DMS53 treated with DMSO at 0.1 percent for 48 hours (cell line): ENCODE measurements around the gene GRIK1.

Experiments
- DNase-seq: peaks from one replicate; lab custom pipeline; 2025; ENCODE audit not compliant: unreplicated experiment; lab: John Stamatoyannopoulos, UW

The GRIK1 gene

GRCh38 chr21:29647353-29647781 is 292.4 kb downstream of the GRIK1 start:
- DNase-seq, result no peak

GRCh38 chr21:29645666-29646553 is 293.9 kb downstream of the GRIK1 start:
- no peak for DNase-seq

DNA sequence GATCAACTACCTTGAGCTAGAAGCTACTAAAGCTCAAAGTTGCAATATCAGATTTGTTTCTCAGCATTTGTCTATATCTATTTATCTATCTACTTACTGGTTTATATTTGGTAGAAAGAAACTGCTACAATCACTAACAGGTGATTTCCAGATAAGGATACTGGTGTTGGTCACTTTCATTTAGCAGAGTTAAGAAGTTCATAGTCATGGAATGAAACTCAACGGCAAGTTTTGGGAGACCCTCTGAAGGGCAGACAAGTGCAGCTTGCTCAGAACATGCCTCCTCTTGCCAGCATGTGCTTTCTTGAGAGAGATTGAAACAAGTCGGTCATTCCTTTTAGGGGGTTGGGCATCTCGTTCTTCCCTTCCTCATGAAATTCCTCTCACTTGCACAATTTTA is 296.5 kb downstream of the GRIK1 start:
- DNase-seq, result no peak

DNA sequence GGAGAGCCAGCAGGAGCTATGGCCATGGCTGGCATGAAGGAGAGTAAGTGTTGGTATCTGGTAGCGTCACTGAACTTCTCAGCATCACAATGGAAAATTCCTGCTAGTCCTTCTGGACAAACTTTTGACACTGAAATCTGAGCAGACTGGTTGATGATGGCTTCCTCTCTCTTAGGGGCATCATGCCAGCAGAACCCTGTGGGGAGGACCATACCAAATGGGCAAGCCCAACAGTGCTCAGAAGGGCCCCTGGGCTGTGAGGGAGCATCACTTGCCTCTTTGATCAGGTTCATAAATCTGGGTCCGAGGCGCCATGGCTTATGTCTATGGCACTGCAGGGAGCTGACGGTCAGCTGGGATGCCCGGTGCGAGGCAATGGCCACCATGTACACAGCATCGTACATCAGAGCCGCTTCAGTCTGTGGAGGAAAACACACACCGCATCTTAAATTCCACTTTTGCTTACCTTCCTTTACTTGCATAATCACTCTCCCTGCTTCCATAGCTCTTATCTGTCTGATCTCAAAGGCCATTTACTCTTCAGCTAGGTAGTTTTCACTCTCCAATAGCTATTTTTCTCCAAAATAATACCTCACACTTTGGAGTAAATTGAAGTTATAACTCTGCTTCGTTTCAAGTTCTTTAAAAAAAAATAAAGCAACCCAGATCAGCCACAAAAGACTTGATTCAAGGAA is 297.1 kb downstream of the GRIK1 start:
- DNase-seq, result no peak

DNA sequence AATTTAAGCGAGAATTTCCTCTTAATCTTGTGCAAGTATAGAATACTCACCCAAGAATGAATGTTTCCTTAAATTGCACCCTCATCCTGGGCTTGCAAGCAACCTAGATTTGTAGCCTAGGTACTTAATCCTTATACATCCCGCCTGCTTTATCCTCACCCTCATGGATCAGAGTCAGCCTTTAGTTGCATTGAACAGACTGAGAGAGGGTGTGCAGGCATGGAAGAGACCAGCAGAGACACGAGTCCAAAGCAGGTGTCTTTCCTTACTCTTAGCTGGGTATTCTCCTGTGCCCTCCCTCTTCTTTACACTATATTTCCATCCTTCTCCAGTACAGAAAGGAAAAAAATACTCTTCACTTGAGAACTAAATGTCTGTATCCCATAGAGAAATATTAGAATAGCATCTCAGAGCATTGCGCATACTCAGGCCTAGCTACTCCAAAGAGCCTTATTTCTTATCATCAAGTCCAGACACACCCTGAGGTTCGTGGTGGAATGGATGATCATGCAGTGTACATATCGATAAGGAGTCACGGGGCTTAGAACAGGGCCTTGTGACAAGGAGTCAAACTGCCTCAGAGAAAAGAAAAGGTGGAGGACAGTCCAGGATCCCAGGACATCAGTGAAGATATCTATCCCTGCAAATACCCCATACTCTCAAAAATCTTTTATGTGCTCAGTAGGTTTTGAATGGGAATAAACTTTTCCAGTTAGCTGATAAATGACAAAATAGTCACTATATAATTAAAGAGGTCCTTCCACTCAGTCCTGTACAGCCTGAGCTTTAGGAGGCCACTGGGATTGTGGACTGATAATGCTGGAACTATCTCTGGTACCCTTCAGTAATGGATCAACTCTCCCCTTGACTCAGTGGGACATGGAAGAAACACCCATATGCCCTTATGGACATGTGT is 297.9 kb downstream of the GRIK1 start:
- DNase-seq, result no peak

DNA sequence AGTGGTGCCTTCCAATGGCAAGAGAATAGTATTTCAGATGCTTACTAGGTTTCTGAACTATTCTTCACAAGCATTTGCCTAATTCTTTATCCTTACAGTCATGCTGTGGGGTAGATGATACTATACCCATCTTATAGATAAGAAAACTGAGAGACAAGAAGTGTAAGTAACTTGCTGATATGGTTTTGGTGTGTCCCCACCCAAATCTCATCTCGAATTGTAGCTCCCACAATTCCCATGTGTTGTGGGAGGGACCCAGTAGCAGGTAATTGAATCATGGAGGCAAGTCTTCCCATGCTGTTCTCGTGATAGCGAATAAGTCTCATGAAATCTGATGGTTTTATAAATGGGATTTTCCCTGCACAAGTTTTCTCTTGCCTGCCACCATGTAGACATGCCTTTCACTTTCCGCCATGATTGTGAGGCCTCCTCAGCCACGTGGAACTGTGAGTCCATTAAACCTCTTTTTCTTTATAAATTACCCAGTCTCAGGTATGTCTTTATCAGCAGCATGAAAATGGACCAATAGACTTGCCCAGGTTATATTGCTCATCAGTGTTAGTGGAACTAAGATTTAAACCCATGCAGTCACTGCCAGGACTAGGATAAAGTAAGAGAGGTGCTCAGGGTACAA is 298.7 kb downstream of the GRIK1 start:
- no peak for DNase-seq

GRCh38 chr21:29640080-29640508 is 299.7 kb downstream of the GRIK1 start:
- no peak for DNase-seq

DNA sequence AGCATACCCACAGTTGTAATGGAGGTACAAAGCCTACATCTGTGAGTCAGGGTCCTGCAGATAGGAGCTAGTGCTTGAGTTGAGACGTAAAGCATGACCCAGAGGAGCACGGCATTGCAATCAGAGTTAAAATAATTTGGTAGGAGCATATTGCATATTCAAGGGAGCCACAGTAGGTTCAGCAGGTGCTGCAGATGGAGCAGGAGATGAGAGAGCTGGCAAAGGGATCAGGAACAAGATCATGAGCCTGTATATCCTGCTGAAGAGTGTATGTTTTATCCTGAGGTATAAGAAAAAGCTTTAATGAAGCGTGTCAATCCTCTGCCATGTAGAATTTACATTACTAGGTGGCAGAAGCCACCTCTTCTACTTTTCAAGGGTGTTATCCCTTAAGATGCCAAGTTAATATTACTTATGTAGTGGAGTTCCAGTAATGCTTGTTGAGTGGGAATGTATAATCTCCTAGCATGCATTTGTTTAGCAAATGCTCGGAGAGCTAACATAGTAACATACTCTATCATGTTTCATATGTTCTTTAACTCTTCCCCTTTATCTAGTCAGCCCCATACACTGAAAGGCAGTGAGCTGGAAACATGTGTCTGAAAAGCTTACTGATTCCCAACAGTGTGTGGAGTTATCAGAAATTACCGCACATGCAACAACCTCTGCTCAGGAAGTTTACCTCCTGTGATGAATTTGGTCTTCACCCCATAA is 300.3 kb downstream of the GRIK1 start:
- no peak for DNase-seq

- DNase-seq, result no peak
These were observed 301.0 kb downstream of the GRIK1 start for GRCh38 chr21:29638761-29639327.

- no peak for DNase-seq
These were observed 301.7 kb downstream of the GRIK1 start for GRCh38 chr21:29638138-29638537.

GRCh38 chr21:29637553-29637952 is 302.2 kb downstream of the GRIK1 start:
- no peak for DNase-seq

DNA sequence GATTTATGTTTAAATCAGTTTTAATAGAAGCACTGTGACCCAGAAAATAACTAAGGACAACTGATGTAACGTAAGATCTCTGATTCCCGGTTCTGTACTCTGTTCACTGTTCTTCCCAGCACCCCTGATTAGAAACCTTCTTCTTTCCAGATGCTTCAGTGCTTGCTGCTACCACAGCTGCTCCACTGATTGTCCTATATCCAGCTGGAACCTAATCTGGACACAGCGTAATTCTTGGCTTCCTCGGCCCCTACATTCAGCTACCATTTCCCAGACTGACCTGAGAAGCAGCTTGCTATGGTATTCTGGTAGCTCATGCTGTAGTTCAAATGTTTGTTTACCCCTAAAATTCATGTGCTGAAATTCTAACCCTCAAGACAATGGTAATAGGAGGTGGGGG is 302.7 kb downstream of the GRIK1 start:
- DNase-seq, result no peak

DNA sequence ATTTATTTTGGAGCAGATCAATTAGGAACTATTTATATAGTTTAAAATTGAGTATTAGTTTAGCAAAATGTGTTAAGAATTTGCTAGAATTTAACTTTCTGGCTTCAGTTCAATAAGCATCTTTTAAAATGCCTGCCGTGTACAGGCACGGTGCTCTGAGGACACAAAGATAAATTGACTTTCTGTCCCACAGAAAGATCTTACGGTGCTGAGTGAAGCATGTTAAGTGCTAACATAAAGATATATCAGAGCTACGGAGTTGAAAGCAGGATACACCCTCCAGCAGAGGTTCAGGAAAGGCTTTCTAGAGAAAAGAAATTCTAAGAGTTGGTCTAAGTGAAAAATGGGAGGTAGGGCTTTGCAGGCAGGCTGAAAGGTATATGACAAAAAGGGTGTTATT is 305.4 kb downstream of the GRIK1 start:
- no peak for DNase-seq

DNA sequence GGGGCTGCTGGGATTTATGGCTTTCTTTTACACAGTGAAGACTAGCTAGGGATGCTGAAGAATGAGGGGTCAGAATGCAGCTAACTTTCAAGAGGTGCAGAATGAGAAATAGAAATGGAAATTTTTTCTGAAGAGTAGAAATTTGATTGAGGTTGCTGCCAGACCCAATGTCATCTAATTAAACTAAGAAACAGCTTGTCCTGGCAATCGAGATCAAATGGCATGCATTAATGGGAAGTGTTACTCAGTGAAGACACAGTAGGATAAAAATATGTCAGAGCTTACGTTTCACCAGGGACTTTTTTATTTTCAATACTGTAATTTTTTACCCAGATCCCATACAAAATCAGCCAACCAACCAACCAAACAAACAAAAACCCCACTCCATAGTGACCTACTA is 306.0 kb downstream of the GRIK1 start:
- DNase-seq, result no peak

DNA sequence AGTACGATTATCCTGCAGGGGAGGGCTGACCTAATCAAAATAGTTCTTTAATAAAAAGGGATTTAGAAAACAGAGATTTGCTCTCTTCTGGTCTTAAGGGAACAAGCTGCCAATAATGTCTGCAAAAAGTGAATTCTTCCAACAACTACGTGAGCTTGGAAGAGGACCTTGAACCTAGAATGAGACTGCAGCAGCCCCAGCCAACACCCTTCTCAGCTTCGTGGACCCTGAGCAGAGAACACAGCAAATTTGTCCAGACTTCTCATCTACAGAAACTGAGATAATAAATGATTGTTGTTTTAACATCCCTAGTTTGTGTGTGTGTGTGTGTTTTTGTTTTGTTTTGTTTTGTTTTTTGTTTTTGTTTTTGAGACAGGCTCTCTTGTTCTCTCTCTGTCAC is 309.4 kb downstream of the GRIK1 start:
- no peak for DNase-seq

DNA sequence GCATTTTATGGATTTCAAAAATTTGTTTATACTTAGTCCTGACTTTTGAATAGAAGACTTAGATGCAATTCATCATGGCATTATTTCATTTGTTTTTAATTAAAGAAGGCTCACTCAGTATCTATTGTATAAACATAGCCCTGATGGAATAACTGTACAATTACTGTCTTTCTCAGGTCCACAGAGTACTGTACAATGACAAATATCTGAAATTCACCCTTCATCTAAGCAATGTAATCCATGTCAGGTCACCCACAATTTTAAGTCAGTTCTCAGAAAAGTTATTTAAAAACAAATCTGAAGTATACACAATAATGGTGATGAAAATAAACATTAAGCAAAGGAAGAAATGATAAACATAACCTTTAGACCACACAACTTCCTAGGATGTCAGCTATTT is 311.9 kb downstream of the GRIK1 start:
- no peak for DNase-seq

- no peak for DNase-seq
These were observed 312.9 kb downstream of the GRIK1 start for GRCh38 chr21:29626801-29627470.

DNA sequence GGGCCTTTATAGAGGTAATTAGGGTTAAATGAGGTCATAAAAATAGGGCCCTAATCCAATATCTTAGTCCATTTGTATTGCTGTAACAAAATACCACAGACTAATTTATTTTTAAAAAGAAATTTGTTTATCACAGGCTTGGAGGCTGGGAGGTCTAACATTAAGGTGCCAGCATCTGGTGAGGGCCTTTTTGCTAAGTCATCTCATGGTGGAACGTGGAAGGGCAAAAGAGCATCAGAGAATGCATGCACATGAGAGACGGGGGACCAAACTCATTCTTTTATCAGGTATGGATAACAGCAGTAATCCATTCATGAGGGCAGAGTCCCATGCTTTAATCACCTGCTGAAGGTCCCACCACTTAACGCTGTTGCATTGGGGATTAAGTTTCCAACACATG is 313.8 kb downstream of the GRIK1 start:
- no peak for DNase-seq

GRCh38 chr21:29624776-29625175 is 315.0 kb downstream of the GRIK1 start:
- DNase-seq, result no peak
